Measurements from ENCODE around the gene FGF7.

Gene FGF7

GRCh38 chr15:49415149-49415548, 7.9 kb upstream of the FGF7 start:
- FAIRE-seq (no peak), DNase-seq (ENCODE audit: insufficient read length, low spot score) (no peak)
- TF ChIP-seq POLR2AphosphoS5 (IDR thresholded peaks at IDR 0.05; ENCODE audit: low read depth, low read length) (no peak), PAX5 (IDR thresholded peaks at IDR 0.05; ENCODE audit: insufficient read depth, low read length, severe bottlenecking) (no peak), POLR2A (IDR thresholded peaks at IDR 0.05; ENCODE audit: low read depth, low read length) (no peak), POU2F2 (IDR thresholded peaks at IDR 0.05; ENCODE audit: low read depth, low read length) (no peak), TAF1 (IDR thresholded peaks at IDR 0.05; ENCODE audit: low read depth, low read length) (no peak), SPI1 (IDR thresholded peaks at IDR 0.05; ENCODE audit: low read depth, low read length) (no peak)

- TF ChIP-seq POLR2A (IDR thresholded peaks at IDR 0.05; ENCODE audit: low read depth, low read length) (no peak), TAF1 (IDR thresholded peaks at IDR 0.05; ENCODE audit: low read depth, low read length) (no peak), SPI1 (IDR thresholded peaks at IDR 0.05; ENCODE audit: low read depth, low read length) (no peak), PAX5 (IDR thresholded peaks at IDR 0.05; ENCODE audit: insufficient read depth, low read length, severe bottlenecking) (no peak), POU2F2 (IDR thresholded peaks at IDR 0.05; ENCODE audit: low read depth, low read length) (no peak), POLR2AphosphoS5 (IDR thresholded peaks at IDR 0.05; ENCODE audit: low read depth, low read length) (no peak)
- DNase-seq (ENCODE audit: insufficient read length, low spot score) = no peak
- no peak for FAIRE-seq
Observed at GRCh38 chr15:49415638-49416037, 7.4 kb upstream of the FGF7 start.

- FAIRE-seq (no peak), DNase-seq (ENCODE audit: insufficient read length, low spot score) (no peak)
- TF ChIP-seq SPI1 (IDR thresholded peaks at IDR 0.05; ENCODE audit: low read depth, low read length) (no peak), TAF1 (IDR thresholded peaks at IDR 0.05; ENCODE audit: low read depth, low read length) (no peak), POLR2A (IDR thresholded peaks at IDR 0.05; ENCODE audit: low read depth, low read length) (no peak), POU2F2 (IDR thresholded peaks at IDR 0.05; ENCODE audit: low read depth, low read length) (no peak), PAX5 (IDR thresholded peaks at IDR 0.05; ENCODE audit: insufficient read depth, low read length, severe bottlenecking) (no peak), POLR2AphosphoS5 (IDR thresholded peaks at IDR 0.05; ENCODE audit: low read depth, low read length) (no peak)
Observed at GRCh38 chr15:49418811-49419210, 4.2 kb upstream of the FGF7 start.

- no peak for FAIRE-seq
Observed at GRCh38 chr15:49421991-49422390, 1.1 kb upstream of the FGF7 start.

DNA sequence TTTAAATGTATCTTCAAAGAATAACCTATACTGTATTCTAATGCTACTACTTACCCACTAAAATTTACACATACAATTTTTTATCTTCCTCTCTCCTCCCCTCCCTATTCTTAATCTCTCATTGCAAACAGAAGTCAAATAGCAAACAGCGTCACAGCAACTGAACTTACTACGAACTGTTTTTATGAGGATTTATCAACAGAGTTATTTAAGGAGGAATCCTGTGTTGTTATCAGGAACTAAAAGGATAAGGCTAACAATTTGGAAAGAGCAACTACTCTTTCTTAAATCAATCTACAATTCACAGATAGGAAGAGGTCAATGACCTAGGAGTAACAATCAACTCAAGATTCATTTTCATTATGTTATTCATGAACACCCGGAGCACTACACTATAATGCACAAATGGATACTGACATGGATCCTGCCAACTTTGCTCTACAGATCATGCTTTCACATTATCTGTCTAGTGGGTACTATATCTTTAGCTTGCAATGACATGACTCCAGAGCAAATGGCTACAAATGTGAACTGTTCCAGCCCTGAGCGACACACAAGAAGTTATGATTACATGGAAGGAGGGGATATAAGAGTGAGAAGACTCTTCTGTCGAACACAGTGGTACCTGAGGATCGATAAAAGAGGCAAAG, 984 bp downstream of the FGF7 start:
- TF ChIP-seq TAF1 (IDR thresholded peaks at IDR 0.05; ENCODE audit: low read depth, low read length) (no peak), POLR2A (IDR thresholded peaks at IDR 0.05; ENCODE audit: low read depth, low read length) (no peak), SPI1 (IDR thresholded peaks at IDR 0.05; ENCODE audit: low read depth, low read length) (no peak), POLR2AphosphoS5 (IDR thresholded peaks at IDR 0.05; ENCODE audit: low read depth, low read length) (no peak)
- DNase-seq (ENCODE audit: insufficient read length, low spot score) (no peak), FAIRE-seq (no peak)

More at GRCh38 chr15:49421991-49422390, 1.1 kb upstream of the FGF7 start:
- no peak for DNase-seq (ENCODE audit: insufficient read length, low spot score)
- TF ChIP-seq TAF1 (IDR thresholded peaks at IDR 0.05; ENCODE audit: low read depth, low read length) = no peak
- no peak for TF ChIP-seq POLR2AphosphoS5 (IDR thresholded peaks at IDR 0.05; ENCODE audit: low read depth, low read length)
- no peak for TF ChIP-seq POLR2A (IDR thresholded peaks at IDR 0.05; ENCODE audit: low read depth, low read length)
- TF ChIP-seq PAX5 (IDR thresholded peaks at IDR 0.05; ENCODE audit: insufficient read depth, low read length, severe bottlenecking) = no peak
- no peak for TF ChIP-seq POU2F2 (IDR thresholded peaks at IDR 0.05; ENCODE audit: low read depth, low read length)
- TF ChIP-seq SPI1 (IDR thresholded peaks at IDR 0.05; ENCODE audit: low read depth, low read length) = no peak

GRCh38 chr15:49424954-49425353, 1.9 kb downstream of the FGF7 start:
- no peak for DNase-seq (ENCODE audit: insufficient read length, low spot score)
- FAIRE-seq = no peak
- no peak for TF ChIP-seq PAX5 (IDR thresholded peaks at IDR 0.05; ENCODE audit: insufficient read depth, low read length, severe bottlenecking)
- TF ChIP-seq POU2F2 (IDR thresholded peaks at IDR 0.05; ENCODE audit: low read depth, low read length) = no peak
- TF ChIP-seq SPI1 (IDR thresholded peaks at IDR 0.05; ENCODE audit: low read depth, low read length) = no peak

GRCh38 chr15:49427372-49427771, 4.3 kb downstream of the FGF7 start:
- DNase-seq (ENCODE audit: insufficient read length, low spot score) = no peak
- TF ChIP-seq PAX5 (IDR thresholded peaks at IDR 0.05; ENCODE audit: insufficient read depth, low read length, severe bottlenecking) = no peak
- TF ChIP-seq POU2F2 (IDR thresholded peaks at IDR 0.05; ENCODE audit: low read depth, low read length) = no peak
- TF ChIP-seq POLR2AphosphoS5 (IDR thresholded peaks at IDR 0.05; ENCODE audit: low read depth, low read length) = no peak
- TF ChIP-seq SPI1 (IDR thresholded peaks at IDR 0.05; ENCODE audit: low read depth, low read length) = no peak
- TF ChIP-seq POLR2A (IDR thresholded peaks at IDR 0.05; ENCODE audit: low read depth, low read length) = no peak
- no peak for TF ChIP-seq TAF1 (IDR thresholded peaks at IDR 0.05; ENCODE audit: low read depth, low read length)
- no peak for FAIRE-seq

DNA sequence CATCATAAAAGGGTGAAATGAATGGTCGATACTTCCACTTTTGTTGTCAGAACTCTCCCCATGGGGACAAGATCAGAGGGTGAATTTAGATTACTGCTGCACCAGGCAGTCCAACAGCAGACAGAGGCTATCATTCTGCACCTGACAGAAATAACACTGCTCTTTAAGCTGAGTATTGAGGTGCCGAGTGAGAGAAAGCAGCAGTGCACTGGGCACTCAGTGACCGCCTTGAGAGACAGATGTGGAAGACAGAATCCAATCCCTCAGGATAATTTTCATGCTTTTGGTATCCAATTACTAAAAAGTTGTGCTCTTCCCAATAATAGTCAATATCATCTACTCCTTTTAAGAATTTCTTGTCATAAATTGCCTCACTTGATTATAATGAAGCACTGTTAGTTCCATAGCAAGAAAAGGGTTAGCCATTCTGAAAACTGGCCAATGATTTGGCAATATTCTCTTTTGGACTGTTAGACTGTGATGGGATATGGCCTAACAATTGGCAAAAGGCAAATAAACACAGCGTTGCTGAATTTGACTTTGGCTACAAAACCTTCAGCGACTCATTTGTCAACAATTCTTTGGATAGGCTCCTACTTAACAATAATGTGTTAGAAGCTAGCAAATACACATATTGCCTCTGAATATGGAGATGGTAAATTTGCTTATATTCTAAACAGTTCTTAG, 5.5 kb downstream of the FGF7 start:
- TF ChIP-seq POLR2AphosphoS5 (IDR thresholded peaks at IDR 0.05; ENCODE audit: low read depth, low read length) = no peak
- no peak for TF ChIP-seq TAF1 (IDR thresholded peaks at IDR 0.05; ENCODE audit: low read depth, low read length)
- TF ChIP-seq SPI1 (IDR thresholded peaks at IDR 0.05; ENCODE audit: low read depth, low read length) = no peak
- no peak for TF ChIP-seq POU2F2 (IDR thresholded peaks at IDR 0.05; ENCODE audit: low read depth, low read length)
- no peak for TF ChIP-seq POLR2A (IDR thresholded peaks at IDR 0.05; ENCODE audit: low read depth, low read length)
- no peak for TF ChIP-seq PAX5 (IDR thresholded peaks at IDR 0.05; ENCODE audit: insufficient read depth, low read length, severe bottlenecking)
- FAIRE-seq = no peak
- no peak for DNase-seq (ENCODE audit: insufficient read length, low spot score)

DNA sequence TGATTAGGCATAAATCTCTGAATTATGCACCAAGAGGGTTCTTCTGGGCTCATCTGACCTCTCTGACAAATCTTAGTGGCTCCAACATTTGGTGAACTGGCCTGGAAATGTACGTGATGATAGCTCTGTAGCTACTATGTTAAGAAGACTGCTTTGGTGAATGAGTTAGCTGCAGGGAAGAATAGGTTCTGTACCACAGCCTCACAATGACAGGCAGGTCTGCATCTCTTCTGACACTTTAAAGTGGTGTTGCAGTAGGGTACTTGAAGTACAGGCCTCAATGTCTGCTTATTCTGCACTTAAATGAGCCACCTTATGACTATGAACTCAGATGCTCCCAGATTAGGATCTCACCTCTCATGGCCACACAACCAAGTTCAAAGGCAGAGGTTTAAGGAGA, 7.0 kb downstream of the FGF7 start:
- DNase-seq (ENCODE audit: insufficient read length, low spot score) = no peak
- no peak for FAIRE-seq
- TF ChIP-seq TAF1 (IDR thresholded peaks at IDR 0.05; ENCODE audit: low read depth, low read length) (no peak), POU2F2 (IDR thresholded peaks at IDR 0.05; ENCODE audit: low read depth, low read length) (no peak), POLR2AphosphoS5 (IDR thresholded peaks at IDR 0.05; ENCODE audit: low read depth, low read length) (no peak), SPI1 (IDR thresholded peaks at IDR 0.05; ENCODE audit: low read depth, low read length) (no peak), PAX5 (IDR thresholded peaks at IDR 0.05; ENCODE audit: insufficient read depth, low read length, severe bottlenecking) (no peak), POLR2A (IDR thresholded peaks at IDR 0.05; ENCODE audit: low read depth, low read length) (no peak)

Data from GM12891 (cell line).